GM12874 (cell line): ENCODE results near the gene TM4SF4.

Source experiments
- CTCF ChIP-seq: IDR thresholded peaks from 2 replicates; pipeline ENCODE4 v1.5.1; 2011; ENCODE audit warnings: low read depth, mild to moderate bottlenecking, control low read depth, low read length, moderate library complexity; ENCODE audit not compliant: insufficient read depth

Gene TM4SF4

GRCh38 chr3:149437286-149437685 is 37.2 kb upstream of the TM4SF4 start:
- TF ChIP-seq CTCF = no peak

GRCh38 chr3:149437710-149438109 is 36.8 kb upstream of the TM4SF4 start:
- no peak for TF ChIP-seq CTCF

GRCh38 chr3:149438981-149439380 is 35.5 kb upstream of the TM4SF4 start:
- TF ChIP-seq CTCF = no peak

GRCh38 chr3:149441642-149442041 is 32.9 kb upstream of the TM4SF4 start:
- TF ChIP-seq CTCF = no peak

GRCh38 chr3:149442043-149442442 is 32.5 kb upstream of the TM4SF4 start:
- TF ChIP-seq CTCF = no peak

- TF ChIP-seq CTCF = no peak
Observed at GRCh38 chr3:149442851-149443544, 31.5 kb upstream of the TM4SF4 start.

- TF ChIP-seq CTCF = no peak
Observed at GRCh38 chr3:149443545-149443912, 31.0 kb upstream of the TM4SF4 start.
